Stimulated activated CD8-positive, alpha-beta memory T cell treated with anti-CD3 and anti-CD28 coated beads, Interleukin-15, amount 100 ng/mL, for 24 hours (primary cell): ENCODE data around the gene PLA2G4E.

ENCODE experiments used
- DNase-seq: peaks from one replicate; pipeline ENCODE4 v3.0.0-alpha.2; 2020; ENCODE audit warnings: low read depth

Gene PLA2G4E

DNA sequence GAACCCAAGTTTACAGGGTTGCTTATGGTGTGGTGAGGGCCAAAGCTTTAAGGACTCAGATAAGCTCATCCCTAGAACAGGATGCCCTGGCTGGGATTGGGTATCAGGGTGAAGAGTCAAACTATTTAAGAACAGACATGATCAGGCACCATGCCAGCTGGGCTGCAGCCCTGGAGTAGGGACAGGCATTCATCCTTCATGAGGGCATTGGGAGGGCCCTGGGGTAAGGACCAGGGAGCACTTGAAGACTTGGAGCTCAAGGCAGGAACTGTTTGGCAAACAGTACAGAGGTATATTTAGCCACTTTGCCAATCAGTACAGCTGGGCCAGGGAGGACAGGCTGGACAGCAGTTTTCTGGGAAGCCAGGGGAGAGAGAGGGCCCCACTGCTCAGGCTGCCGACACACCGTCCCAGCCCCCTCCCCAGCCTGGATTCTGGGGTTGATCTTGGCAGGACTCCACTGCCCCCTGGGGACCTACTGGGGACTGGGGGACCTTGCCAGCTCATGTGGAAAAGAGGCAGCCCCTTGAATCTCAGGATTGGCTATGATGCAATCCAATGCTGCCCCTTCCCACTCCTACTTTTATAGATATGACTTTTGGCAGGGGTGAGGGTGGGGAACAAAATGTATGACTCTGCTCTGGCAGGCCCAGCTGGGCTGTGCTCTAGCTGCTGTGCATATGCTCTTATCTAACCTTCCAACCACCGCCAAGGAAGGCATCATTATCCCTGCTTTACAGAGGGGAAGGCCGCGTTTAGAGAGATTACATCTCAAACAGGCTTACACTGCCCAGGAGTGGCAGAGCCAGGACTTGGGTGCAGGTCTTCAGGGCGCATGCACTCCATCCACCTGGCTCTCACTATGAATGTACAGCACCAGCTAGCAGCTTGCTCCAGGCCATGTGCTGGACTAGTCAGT, 2.3 kb downstream of the PLA2G4E start:
- no peak for DNase-seq

DNA sequence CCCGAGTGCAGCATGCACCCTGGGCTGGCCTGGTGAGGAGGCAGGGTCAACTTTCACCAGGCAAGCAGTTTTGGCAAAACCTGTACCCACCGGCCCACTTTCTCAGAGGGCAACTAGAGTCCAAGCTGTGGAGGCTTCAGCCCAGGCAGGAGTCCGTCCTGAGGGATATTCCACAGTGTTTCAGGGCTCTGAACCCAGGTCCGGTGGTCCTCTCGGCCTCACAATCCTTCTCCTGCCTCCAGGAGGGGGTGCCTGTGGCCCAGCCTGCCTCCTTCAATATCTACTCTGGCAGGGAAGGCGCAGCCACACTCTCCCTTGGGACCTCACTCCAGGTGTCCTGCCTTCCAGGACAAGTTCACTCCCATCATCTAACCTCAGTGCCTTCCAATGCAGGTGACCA, 3.9 kb downstream of the PLA2G4E start:
- no peak for DNase-seq

DNA sequence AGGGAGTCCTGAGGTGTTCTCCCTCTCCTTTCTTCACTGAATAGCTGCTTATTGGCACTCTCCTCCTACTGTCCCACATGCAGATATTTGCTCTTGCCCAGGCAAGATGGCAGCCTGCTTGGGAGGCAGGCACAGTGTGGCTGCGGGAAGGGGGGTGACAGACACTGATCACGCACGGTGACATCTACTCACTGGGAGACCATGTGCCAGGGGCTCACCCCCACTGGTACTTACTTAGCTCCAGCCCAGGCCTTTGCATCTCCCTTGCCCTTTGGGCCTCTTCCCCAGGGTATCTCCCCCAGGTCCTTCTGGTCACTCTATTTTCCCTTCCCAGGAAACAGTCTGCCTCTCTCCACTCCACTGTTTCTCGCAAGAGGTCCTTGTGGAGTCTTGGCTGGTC, 6.4 kb downstream of the PLA2G4E start:
- DNase-seq: no peak

DNA sequence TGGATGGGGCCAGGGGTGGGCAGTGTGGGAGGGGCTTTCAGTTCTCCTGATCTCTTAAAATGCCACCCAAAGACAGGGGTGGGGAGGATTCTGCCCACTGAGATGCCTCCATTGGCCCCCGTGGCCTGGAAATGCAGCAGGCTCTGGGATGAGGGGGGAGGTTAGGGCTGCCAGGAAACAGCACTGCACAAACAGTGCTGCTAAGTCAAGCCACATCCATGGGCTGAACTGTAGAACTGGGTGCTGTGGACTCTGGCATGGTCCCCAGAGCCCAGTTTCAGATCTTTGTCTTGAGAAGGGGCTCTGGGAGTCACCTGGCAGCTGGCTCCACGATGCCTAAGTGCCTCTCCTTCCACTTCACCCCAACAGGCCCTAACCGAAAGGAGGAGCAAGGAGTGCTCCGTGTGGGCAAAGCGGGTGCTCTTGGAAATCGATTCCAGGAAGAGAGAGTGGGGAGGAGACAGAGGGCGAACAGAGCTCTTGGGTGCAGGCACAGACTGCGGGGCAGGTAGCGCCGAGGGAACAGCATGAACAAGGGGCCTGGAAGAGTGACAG, 7.8 kb downstream of the PLA2G4E start:
- no peak for DNase-seq

DNA sequence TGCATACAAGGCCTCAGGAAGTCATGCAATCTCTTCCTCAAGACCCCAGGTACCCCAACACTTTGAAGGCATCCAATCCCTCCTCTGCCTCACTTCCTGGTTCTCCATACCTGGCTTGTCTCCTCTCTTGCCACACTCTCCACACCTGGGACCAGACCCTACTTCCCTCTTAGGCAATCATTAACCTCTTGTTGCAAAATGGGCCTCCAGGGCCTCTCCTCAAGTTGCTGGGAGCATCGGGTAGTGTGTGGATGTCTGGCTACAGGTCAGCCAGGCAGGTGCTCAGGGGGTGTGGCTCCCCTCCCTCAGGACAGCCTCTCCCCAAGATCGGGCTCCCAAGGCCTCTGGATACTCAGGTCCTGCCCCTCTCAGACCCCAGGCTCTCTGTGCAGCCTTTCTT, 8.6 kb downstream of the PLA2G4E start:
- DNase-seq: no peak

DNA sequence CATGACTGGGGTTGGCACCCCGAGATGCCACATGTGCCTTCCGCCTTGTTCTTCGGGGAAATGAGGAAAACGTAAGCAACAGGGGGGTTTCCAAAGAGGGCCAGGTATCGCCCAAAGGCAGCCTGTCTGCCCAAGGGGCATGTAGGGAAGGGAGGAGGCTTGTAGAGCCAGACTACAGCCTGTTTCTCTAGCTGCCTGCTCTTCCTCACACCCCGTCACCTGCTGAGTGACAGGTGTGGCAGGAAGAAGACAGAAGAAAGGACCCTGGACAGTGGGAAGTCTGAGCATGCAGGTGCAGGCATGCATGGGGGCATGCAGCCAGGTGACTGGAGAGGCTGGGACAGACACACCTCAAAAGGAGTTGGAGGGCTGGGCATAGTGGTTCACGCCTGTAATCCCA, 9.8 kb downstream of the PLA2G4E start:
- no peak for DNase-seq

DNA sequence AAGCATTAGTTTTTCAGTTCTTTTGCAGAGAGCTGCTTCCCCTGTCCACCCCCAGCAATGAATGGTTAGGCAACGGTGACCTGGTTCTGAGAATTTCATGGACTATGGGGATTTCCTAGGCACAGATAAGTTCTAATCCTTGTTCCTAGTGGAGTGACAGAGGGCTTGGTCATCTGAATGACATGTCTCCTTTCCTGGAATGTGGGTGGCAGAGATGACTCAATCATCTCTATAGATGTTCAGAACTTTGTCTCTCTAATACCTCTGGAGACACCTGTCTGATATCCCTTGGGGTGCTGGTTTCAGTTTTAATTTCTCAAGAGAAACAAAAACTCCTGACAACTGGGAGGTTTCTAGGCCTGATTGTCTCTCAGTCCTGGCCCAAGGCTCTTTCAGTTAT, 10.4 kb downstream of the PLA2G4E start:
- no peak for DNase-seq

DNA sequence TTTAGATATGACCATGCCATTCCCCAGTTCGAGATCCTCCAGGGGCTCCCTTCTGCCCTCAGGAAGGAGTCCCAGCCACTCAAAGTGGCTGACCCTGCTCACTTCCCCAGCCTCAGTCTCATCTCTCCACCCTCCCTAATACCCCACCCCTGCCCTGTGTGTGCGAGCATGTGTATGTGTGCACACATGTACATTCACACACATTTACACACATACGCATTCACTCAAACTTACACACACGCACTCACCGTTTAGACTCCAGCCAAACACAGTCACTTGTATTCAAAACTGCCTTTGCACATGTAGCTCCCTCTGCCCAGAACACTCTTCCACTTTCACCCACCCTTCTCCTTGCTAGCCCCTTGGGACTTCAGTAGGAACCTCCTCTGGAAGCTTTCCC, 11.4 kb downstream of the PLA2G4E start:
- DNase-seq: no peak

DNA sequence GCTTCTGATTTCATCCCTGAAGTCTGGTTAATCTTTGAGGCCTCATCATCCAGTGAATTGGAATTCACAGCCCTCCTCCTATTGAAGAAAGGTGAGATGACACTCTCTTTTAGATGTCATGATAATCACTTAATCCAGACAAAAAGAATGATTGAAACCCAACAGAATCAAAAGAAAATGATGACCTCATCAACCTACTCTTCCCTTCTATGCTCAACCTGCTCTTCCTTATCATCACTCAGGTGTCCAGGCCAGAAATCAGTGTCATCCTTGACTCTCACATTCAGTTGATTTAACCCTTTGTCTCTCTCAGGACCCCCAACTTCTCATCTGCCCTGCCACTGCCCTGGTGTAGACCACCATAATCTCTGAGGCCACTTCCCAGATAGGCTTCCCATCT, 11.8 kb downstream of the PLA2G4E start:
- no peak for DNase-seq

DNA sequence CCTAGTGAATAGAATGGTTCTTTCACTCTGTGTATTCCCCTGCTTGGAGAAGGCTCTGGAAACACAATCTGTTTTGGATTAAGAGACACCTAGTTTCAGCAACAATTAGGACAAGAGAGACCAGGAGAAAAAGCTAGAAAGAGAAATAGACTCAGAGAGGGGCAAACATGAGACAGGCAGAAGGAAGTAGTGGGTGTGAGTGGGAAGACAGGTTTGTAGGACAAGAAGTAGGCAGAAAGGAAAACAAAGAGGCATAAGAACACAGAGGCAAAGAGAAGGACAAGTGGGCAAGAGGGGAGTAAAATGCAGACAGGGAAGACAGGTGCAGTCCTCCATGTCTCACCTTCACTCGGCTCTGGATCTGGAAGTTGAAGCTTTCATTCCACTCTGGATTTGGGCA, 13.5 kb downstream of the PLA2G4E start:
- DNase-seq: no peak

DNA sequence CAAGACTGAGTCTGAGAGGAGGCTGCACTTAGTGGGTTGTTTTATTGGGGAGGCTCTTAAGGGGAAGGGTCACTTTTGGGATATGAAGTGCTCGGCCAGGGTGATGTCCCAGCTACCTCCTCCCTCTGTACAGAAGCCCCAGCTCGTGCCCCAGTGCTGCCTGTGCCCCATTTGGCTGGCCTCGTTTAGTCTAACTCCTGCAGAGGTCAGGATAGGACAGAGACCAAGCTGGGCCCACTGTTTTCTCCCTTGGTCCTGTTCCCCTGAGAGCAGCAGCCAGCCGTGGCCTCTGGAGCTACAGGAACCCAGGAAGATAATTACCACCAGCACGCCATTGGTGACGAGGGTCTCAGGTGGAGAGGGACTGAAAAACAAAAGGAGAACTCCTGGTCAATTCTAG, 18.5 kb downstream of the PLA2G4E start:
- DNase-seq: no peak

DNA sequence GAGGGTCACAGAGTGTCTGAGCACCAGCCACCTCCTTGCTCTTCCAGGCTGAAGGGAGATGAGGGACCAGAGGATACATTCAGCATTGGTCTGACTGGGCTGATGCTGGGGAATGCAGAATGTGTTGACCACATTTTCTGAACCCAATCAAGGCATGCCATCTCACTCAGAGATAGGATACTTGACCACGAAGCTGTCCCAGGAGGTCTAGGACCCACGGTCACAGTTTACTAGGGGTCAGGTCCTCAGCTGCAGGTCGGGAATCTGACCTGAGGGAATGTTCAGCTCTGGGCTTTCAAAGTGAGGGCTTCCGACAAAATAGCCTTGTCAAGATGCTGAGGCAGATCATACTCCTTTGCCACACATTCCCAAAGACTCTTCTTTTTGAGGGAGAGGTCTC, 19.6 kb downstream of the PLA2G4E start:
- DNase-seq: no peak

DNA sequence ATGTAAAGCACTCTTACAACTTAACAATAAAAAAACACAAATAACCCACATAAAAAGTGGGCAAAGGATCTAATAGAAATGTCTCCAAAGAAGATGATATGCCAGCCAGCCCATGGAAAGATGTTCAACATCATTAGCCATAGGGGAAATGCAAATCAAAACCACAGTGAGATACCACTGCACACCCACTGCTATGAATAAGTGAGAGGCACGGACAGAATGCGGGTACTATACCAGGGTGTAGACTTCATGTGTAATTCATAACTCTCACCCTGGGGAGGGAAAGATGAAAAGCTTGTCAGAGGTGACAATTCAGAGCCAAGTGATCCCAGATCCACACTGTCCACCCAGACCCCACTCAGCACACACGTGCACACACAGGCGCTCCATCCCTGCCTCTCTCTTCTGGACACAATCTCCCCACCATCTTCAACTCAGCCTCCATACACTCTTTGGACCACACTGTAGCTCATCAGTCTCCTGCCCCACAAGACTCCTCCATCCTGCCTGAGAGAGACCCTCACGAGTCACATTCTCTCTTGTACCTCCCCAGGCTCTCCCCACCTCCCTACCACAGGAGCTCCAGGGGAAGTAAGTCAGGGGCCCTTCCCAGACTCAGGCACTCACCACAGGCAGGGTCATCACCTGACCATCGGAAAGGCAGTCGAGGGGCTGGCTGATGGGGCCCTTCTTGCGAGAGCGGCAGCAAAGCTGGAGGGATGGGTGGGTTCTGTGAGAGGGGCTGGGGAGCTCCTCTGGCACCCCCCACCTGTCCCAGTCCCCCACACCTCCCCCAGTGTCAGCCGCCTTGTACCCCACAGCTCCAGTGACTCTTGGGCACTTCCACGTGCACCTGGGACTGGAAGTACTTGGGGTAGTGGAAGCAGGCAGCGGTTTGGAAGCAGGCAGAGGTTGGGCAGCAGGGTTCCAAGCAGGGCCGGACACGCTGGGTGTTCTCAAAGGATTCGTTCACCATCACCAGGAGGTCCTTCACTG, 21.3 kb downstream of the PLA2G4E start:
- no peak for DNase-seq

DNA sequence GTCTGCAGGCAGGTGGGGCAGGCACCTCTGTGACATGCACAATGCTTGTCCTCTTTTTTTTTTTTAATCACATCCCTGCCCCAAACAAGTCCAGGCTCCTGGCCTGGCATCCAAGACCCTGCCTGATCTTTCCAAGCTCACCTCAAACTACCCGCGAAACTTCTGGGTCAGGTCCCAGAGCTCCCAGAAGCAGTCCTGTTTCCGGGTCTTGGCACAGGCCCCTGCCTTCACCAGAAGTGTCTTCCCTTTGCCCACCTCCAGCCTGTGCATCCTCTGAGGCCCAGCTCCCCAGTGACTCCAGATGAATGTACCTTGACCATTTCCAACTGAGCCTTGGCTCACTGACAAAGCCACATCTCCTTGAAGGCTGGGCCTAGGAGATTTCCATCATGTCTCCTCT, 23.0 kb downstream of the PLA2G4E start:
- no peak for DNase-seq

DNA sequence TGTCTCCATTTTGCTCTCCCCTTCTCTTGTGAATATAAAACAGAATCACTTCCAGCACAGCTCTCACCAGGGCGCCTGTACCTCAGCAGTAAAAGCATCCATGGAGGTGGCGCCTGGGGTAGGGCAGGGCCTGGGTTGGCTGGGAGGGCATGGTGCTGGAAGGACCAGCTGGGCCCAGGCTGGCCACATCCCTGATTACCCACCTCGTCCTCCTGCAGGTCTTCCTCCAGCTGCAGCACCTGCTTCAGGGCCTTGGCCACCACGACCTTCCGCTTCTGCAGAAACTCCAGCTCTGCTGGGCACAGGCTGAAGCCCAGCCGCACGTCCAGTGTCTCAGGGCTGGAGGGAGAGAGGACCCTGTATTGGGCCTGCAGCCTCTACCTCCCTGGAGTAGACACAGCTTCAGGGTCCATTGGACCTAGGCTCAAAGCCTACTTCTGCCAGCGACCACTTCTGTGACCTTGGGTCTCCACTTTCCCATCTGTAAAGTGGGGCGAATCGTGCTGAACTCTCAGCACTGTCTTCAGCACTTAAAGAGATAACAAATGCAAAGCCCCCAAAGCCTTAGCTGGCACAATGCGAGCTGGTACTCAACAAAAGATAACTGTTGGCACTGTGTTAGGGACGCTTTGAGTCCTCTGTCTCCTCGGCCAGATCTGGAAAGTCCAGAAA, 23.8 kb downstream of the PLA2G4E start:
- no peak for DNase-seq

DNA sequence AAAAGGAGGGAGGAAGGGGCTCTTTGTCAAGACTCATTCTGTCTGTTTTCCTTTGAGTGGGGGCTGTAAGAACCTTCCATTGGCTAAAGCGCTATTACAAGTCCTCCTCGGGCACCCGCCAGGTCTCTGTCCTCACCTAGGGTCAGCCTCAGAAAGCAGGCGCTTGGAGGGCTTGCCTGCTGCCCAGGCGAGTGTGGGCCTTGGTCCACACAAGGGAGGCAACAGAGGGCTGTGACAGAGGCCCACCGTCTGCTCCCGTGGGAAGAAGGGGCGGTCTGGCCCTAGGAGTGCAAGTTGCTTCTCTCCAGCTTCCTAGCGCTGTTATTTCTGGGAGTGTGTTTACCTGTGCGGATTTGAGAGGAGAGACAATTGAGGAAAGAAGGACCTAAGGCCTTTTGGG, 24.5 kb downstream of the PLA2G4E start:
- DNase-seq: no peak

DNA sequence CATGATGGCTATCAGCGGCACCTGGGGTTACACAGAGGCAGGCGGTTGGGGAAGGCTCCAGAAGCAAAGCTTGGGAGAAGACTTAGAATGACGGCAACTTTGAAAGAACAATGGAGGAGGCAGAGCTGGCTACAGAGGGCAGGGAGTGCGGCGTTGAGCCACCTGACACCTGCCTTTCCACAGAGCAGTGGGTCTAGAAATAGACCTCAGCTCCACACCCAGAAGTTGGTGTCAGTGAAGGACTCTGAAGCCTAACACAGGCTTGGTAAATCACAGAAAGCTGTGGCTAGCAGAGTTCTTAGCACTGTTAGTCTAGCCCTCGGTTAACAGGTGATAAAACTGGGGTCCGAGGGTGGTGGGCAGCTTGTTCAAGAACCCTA, 25.4 kb downstream of the PLA2G4E start:
- no peak for DNase-seq

DNA sequence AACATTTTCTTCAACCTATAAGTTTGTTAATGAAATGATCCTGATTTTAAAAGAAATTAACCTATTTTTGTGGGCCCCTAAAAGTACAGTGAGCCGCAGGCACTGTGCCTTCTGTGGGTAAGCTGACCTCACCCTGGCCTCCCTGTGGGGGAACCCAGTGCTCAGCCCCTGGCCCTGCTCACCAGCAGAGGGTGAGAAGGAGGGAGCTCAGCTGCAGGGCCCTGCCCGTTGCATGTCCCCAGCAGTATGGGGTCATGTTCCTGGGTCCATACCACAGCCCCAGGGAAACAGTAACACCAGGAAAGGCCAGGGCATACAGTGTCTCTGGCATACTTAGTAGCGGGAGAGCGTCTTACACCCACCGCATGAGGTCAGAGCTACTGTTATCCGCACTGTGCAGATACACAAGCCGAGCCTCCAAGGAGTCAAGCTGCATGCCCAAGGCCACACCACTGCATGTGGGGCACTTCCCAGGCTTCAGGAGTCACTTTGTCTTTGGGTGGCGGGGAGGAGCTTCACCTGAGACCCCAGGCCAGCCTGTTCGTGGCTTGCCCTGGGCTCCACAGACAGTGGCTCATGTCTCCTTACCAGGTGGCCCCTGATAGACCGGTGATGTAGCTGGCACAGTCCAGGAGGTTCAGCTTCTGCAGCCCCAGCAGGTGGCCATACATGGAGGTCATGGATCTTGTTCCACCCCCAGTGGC, 25.9 kb downstream of the PLA2G4E start:
- DNase-seq: no peak

DNA sequence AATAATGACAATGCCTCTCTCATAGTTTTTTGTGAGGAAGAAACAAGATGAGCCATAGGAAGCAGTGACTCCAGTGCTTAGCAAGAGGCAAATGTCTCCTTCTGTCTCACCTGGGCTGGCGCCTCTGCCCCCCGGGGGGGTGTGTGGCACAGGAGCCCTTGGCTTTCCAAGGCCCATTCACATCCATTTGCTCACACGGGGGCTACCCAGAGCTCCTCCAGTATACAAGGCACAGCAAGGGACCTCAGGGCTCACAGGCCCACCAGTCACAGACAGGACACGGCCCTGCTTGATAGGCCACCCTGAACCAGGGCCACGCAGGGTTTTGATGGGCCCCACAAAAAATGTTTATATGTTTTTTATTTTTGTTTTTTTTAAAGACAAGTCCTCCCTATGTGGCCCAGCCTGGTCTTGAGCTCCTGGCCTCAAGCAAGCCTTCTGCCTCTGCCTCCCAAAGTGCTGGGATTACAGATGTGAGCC, 26.6 kb downstream of the PLA2G4E start:
- no peak for DNase-seq

DNA sequence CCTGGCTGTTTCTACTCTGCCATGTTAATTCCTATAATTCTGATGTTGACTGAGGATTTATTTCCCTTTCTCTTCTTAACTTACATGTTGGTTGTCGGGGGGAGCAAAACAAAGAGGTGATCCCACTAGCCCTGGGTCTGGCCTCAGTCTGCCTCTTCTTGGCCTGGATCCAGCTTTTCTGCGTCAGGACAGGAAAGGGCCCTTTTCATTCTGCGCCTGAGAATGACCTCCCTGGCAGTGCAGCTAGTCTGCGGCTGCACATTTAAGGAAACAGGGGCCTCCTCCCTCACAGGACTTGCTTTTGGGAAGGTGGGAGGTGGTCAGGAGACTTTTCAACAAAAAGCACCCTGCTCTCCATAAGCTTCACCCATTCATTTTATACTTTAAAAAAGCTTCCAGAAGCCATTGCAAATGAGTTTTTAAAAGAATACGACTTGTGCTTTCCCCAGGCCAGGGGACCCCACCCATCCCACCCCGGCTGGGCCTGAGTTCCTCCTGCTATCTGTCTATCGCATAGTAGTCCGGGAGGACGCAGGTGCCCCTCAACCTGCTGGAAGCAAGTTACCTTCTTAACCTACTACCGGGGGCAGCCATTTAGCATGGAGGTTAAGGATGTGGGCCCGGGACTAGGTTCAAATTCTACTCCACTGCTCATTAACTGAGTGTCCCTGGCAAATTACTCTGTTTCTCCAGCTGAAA, 27.2 kb downstream of the PLA2G4E start:
- no peak for DNase-seq

DNA sequence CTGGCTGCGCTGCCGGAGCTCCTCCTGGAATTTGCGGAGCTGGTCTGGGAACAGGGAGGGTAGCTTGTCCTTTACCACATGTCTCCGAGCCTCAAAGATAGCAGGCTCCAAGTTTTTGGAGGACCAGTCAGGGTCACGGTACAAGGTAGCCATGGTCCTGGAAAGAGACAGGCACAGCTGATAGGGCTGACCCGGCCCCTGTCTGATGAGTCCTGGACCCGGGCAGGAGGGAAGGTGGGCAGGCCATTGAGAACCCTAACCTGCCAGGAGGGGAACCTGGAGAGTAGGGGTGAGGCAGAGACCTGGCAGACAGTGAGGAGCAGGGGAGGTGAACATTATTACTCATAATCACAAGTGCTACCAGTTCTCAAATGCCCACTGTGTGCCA, 28.0 kb downstream of the PLA2G4E start:
- DNase-seq: no peak
